Kasumi-1 (cell line): ENCODE measurements around the gene PDIA5.
A peak's percentile ranks its signal among the peaks of the same experiment; 100 is the strongest.

Experiments
- DNase-seq, 2 experiments: peaks; one replicate each; lab custom pipeline; 2025; lab: John Stamatoyannopoulos, UW

Gene PDIA5

DNA sequence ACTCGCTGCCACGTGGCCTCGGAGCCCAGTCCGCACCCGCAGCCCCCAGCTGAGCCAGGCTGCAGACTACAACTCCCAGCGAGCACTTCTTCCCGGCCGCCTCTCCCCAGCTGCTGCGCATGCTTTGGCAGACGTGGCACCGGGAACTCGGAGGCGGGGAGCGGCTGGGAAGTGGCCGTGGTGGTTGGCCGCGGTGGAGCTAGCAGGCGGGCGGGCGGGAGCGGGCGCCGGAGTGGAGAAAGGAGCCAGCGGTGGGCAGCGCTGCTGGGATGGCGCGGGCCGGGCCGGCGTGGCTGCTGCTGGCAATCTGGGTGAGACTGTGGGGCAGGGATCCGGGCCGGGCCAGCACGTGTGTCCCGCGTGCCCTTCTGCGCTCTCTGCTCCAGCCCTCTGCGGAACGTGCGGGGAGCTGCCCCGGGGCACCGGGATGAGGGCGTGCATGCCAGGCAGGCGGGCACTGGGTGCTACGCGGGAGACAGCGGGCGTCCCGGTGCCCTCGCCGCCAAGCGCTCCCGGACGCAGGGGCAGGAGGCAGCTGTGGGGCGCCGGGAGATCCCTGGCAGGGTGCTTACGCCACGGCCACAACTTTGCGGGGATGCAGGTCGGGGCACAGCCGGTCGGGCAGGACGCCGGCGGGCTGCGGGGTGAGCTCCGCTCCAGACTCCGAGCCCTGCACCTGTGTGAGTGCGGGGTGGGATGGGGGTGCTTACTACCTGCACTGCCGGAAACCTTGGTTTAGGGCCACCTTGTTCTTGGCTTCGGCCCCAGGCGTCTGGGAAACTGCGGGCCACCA, at the start of gene PDIA5:
Gene PDIA5, plus strand, starts transcription at position 130 of the 793 bp plus-strand sequence. Its CDS starts 140 bp downstream, at position 270.
- DNase-seq = peak; percentile 91 to 93

DNA sequence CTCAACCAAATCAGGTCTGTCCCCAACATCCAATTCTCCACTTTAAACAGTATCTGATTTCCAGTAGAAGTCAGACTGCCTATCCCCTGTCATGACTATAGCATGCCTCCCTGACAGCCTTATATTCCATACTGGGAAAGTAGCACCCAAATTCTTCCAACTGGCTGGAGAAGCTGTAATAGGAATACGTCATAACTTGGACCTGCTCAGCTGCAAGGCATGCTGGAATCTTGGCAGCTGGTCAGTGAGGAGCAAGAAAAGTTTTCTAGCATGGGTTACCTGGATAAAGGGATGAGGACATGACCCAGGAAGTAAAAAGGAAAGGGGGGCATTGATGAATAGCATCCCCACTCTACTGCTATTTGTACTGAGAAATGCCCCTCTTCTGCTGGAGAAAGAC, 48.1 kb upstream of the PDIA5 start:
- no peak for DNase-seq

GRCh38 chr3:123019161-123019560, 47.7 kb upstream of the PDIA5 start:
- no peak for DNase-seq

DNA sequence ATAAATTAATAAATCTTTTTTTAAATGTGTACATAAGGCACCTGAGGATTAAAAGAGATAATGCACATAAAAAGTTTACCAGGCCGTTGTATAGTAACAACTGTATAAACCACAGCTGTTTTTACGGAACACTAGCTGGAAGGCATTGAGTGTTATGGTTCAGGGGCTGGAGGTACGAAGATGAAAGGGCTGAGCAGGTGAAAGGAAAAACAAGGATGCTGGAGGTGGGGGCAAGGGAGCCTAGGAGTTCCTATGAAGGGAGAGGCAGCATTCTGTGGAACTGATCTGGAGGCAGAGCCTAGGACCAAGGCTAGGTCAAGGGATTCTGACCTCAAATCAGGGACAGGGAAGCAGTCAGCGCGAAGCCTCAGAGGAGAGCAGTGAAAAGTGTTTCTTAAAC, 47.2 kb upstream of the PDIA5 start:
- no peak for DNase-seq

DNA sequence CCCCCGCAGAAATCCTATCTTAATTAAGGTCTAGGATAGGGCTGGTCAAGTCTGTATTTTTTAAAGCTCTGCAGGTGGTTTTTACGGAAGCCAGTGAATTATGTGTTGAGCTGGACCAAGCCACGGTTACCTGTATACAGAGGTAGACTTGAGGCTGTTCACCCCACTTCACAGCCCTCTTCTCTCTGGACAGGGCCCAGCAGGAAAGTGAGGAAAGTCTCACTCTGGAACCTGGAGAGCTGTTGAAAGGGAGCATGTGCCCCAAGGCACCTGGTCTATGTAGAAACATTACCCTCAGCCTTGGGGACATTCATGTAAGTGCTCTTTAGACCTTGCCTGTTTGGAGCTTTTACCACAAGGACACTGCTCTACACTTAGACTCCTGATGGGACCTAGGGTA, 46.1 kb upstream of the PDIA5 start:
- DNase-seq = no peak

- DNase-seq = no peak
Measured at GRCh38 chr3:123021388-123021787, 45.4 kb upstream of the PDIA5 start.

DNA sequence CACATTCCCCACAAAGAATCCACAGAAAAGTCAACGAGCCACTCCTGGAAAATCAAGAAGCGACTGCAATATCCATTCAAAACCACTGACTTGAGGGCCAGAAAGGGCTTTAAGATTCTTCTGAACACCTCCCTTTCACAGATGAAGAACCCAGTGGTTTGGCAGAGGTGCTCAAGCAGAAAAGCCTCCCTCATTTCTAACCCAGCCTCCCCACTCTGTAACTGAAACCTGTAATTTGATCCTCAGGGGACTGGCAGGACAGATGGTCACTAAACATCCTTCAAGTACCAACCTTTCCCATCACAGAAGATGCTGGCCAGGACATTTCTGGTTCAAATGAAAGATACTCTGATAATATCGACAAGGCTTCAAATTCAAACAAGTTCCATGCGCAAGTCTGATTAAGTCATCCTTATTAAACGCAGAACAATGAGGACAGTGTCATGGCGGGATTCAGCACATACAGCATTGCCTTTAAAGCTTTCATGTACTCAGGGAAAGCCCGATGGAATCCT, 44.8 kb upstream of the PDIA5 start:
- no peak for DNase-seq

GRCh38 chr3:123024056-123024455, 42.8 kb upstream of the PDIA5 start:
- no peak for DNase-seq

DNA sequence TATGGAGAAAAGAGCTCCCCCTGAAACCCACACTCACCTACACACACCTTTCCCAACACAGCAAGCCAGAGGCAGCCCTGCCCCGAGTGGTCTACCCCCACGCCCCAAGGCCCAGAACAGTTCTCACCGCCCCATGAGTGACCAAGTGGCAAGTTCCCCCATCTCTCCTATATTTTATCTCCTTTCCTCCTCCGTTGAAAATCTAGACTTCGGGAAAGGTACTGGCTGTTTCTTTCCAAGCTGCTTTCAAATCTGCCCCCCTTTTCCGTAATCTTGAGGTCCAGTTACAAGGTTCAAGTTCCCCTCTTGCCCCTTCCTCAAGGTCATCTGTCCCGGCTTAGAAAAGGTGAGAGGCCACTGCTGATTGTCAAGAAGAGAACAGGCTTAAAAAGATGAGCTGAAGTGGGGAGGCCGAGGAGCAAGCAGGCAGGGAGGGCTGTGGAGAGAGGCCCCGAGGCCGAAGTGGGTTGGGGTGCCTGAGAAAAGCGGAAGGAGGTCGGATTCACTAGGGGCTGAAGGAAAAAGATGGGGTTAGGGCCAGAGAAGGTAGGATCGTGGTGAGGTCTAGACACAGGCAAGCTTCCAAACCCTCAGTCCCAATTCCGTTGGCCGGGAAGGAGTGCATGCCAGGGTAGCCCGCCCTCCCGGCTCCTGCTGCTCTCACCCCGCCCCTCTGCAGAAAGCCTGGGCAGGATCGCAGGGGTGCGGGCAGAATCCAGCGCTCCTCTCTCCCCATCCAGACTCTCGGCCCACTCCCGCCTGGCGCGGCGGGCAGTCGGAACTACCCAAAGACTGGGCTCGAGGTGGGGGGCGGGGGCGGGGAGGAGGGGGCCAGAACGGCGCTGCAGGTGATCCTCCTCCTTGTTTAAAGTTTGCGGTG, 40.9 kb upstream of the PDIA5 start:
- DNase-seq = peak in 1 of 2 experiments; percentile 33

DNA sequence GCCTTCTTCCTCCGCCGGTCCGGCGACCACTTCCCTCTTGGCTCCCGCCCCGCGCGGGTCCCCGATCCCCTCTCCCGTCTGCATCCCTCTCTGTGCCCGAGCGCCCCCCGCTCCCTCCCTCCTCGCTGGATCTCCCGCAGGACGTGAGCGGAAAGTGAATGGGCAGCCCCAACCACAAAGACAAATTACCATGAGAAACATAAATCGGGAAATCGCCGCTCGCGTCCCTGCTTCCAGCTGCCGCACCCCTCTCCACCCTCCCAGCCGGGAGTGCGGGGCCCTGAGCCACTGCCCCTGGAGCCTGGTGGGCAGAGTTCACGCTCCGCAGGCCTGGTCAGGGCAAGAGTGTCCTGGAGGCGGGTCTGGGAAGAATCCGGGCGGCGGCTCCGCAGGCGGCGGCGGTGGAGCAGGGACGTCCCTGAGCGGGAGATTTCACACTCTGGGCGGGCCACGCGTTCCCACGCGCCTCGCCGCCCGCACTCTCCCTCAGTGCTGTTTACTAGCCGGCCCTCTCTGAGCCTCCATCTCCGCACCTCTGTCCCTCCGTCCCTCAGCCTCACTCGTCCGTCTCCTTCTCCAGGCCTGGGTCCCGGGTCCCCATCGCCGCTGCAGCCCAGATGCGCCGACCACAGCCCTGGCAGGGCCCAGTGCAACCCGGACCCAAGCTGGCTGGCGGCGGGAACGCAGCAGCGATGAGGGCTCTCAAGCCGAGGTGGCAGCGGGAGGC, 40.1 kb upstream of the PDIA5 start:
- no peak for DNase-seq

- no peak for DNase-seq
Measured at GRCh38 chr3:123027292-123028232, 39.3 kb upstream of the PDIA5 start, which contains the start of gene SEMA5B. SEMA5B (minus strand) TSS chr3:123027763; CDS start chr3:122961263, 66,500 bp downstream.

- DNase-seq = peak; percentile 65 to 85
Measured at GRCh38 chr3:123028233-123028828, 38.5 kb upstream of the PDIA5 start.

- DNase-seq = no peak
Measured at GRCh38 chr3:123031051-123031450, 35.8 kb upstream of the PDIA5 start.

- no peak for DNase-seq
Measured at GRCh38 chr3:123032057-123032456, 34.8 kb upstream of the PDIA5 start.

DNA sequence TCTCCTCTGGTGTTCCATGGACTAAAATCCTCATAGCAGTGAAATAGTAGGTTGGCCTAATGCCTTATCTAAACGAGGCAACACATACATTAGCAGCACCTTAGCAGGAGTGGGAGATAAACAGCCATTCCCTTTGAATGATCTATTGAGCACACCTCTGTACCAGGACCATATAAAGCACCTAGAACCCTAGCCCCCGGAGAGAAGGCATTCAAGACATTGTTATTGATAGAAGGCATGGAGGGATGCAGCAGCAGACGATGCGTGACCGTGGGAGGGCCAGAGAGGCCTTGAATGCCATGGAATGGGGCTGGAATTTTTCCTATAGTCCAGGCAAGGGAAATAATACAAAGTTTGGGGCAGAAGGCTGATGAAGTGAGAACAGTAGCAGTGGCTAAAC, 32.7 kb upstream of the PDIA5 start:
- no peak for DNase-seq

DNA sequence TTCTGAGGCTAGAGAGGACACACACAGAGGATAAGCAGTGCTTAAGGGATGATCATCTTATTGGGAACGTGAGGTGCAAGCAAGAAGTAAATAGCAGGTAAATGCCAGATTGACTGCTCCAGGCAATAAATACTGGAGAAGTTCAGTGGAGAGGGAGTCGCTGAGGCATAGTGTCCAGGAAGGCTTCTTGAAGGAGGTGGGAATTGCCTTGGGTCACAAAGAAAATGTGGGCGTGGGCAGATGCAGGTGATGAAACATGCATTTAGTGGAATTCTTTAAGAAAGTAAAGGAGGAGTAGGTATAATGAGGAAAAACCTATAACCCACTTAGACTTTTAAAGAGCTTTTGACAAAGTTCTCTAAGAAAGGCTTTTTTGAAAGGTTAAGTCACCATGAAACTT, 31.8 kb upstream of the PDIA5 start:
- DNase-seq = no peak

DNA sequence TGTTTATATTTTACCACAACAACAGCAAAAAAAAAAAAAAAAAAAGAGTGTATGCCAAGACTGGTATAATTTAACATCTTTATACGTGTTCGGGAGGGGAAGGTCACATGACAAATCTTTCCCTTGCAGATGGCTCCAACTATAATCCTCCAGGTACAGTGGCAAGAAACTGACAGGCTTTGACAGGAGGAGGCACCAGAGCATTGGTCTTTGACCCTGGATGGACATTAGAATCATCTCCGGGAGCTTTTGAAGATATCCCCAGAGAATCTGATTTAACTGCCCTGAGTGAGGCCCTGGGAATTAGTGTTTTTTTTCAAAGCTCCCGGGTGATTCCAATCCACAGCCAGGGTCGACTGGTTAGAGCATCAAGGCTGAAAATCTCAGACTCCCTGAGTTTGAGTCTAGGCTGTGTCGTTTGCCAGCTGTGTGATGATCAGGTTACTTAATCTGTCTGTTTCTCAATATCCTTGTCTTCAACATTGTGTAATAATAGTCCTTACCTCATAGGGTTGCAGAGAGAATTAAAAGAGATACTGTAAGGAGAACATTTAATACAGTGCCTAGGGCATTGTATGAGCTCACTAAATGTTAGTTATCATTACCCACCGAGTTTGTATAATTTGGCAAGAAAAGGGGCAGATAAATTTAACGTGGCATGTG, 30.3 kb upstream of the PDIA5 start:
- no peak for DNase-seq

DNA sequence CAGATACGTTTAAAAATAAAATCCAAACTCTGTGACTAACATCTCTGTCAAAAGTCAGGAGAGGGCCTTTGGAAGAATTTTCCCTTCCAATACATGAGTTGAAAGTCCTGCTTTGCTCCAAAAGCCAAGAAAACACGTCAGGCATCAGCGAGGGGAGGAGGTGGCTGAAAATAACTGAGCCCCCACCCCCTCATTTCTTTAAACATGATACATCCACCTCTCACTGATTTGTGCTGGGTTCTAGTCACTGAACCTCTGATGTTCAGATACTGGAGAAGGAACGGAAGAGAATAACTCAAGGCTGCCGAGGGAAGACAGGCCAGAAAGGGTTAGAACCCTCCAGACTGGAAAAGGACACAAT, 29.8 kb upstream of the PDIA5 start:
- DNase-seq = no peak

DNA sequence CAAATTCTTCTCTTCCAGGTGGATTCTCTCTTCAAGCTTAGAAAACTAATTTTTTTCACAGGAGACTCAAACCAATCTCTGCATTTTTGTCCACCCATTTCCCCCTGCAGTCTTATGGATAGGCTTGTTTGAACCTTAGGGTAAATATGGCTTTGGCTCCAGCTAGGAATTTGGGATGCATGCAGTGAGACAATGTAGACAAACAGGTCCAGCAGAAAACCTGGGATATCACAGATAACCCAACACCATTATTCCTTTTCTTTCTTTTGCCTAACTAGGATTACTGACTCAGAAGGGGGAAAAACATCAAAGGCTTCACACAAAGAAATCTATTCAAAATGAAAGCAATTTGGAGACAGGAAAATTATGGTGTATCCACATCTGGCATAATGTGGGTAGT, 28.1 kb upstream of the PDIA5 start:
- DNase-seq = no peak

DNA sequence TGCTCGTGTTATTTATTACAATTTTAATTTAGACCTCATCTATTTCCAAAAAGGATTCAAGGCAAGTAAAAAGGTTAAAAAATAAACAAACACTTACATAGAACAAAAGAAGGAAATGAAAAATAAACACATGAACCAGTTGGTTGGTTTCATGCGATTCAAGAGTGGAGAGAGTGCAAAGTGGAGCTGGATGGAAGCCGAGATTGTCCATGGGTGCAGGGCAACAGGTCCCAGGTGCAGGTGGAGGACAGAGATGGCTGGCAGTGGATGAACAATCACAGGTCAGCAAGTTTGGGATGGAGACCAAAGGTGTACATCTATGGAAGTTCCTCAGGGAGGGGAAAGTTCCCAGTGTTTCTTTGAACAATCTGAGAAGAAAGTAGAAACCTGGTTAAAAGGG, 27.6 kb upstream of the PDIA5 start:
- no peak for DNase-seq
